Rectal smooth muscle tissue (tissue), 1 donor: ENCODE results near the gene SHISAL2A.
A peak's percentile ranks its signal among the peaks of the same experiment; 100 is the strongest.
"Not testable (repeated sequence)": the region's sequence is repeated elsewhere in the genome, so short reads cannot be mapped to it uniquely, and the experiment has no call there.

Source experiments
- H3K27ac ChIP-seq: one replicate; pipeline ENCODE4 v1.7.0; 2013; ENCODE audit warnings: low read depth, low read length, inconsistent platforms
- H3K27me3 ChIP-seq: one replicate; pipeline ENCODE4 v1.7.0; 2013; ENCODE audit warnings: low read length; ENCODE audit not compliant: control insufficient read depth, insufficient read depth
- H3K36me3 ChIP-seq: one replicate; pipeline ENCODE4 v1.7.0; 2013; ENCODE audit warnings: low read length; ENCODE audit not compliant: control insufficient read depth, insufficient read depth
- H3K4me1 ChIP-seq: one replicate; pipeline ENCODE4 v1.7.0; 2013; ENCODE audit warnings: low read length; ENCODE audit not compliant: control insufficient read depth, insufficient read depth
- H3K4me3 ChIP-seq: one replicate; pipeline ENCODE4 v1.7.0; 2013; ENCODE audit warnings: low read length
- H3K9ac ChIP-seq: one replicate; pipeline ENCODE4 v1.7.0; 2013; ENCODE audit warnings: low read length

Gene SHISAL2A

GRCh38 chr1:52683367-52683940, 50.5 kb downstream of the SHISAL2A start:
- Histone ChIP-seq H3K4me3 (no peak overlapping the region), H3K27me3 (no peaks in the 10 kb centered on the region), H3K9ac (no peak overlapping the region), H3K4me1 (no peaks in the 10 kb centered on the region), H3K27ac (no peak overlapping the region), H3K36me3 (peaks cover 10% of the 10 kb centered on the region)

DNA sequence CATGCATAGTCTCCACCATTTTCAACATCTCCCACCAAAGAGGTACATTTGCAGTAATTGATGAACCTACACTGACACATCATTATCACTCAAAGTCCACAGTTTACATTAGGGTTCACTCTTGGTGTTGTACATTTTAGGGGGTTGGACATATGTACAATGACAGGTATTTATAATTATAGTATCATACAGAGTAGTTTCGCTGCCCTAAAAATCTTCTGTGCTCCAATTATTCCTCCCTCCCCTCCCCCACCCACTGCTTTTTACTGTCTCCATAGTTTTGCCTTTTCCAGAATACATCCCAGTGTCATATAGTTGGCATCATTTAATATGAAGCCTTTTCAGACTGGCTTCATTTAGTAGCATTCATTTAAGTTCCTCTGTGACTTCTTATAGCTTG, 51.6 kb downstream of the SHISAL2A start:
- no peaks in the 10 kb centered on the region for H3K27me3 ChIP-seq
- H3K36me3 ChIP-seq, result peaks cover 10% of the 10 kb centered on the region
- no peak overlapping the region for H3K4me3 ChIP-seq
- H3K9ac ChIP-seq, result no peak overlapping the region
- no peak overlapping the region for H3K27ac ChIP-seq
- no peaks in the 10 kb centered on the region for H3K4me1 ChIP-seq

GRCh38 chr1:52686261-52686751, 53.3 kb downstream of the SHISAL2A start:
- not testable (repeated sequence) for H3K27me3 ChIP-seq, H3K9ac ChIP-seq, H3K4me3 ChIP-seq, H3K27ac ChIP-seq, H3K4me1 ChIP-seq
- peaks cover 10% of the 10 kb centered on the region for H3K36me3 ChIP-seq

GRCh38 chr1:52686830-52687229, 53.9 kb downstream of the SHISAL2A start:
- no peak overlapping the region for H3K27ac ChIP-seq
- no peaks in the 10 kb centered on the region for H3K4me1 ChIP-seq
- H3K36me3 ChIP-seq, result peaks cover 10% of the 10 kb centered on the region

DNA sequence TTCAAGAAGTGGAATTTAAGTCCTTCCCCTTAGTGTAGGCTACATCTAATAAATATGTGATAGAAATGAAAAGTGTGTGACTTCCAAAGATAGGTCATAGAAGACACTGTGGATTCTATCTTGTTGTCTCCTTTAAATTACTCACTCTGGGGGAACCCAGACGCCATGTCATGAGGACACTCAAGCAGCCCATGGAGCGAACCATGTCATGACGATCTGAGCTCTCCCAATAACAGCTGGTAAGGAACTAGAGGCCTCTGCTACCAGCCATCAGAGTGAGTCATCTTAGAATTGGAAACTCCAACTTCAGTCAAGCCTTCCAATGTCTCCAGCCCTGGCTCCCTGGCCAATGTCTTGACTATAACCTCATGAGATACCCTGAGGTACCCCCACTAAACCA, 58.9 kb downstream of the SHISAL2A start:
- H3K27me3 ChIP-seq, result no peaks in the 10 kb centered on the region
- H3K27ac ChIP-seq, result no peak overlapping the region
- peaks cover 15% of the 10 kb centered on the region for H3K36me3 ChIP-seq
- H3K4me1 ChIP-seq, result no peaks in the 10 kb centered on the region
- H3K4me3 ChIP-seq, result no peak overlapping the region
- H3K9ac ChIP-seq, result no peak overlapping the region

More at GRCh38 chr1:52686830-52687229, 53.9 kb downstream of the SHISAL2A start:
- Histone ChIP-seq H3K27me3 (no peaks in the 10 kb centered on the region), H3K4me3 (no peak overlapping the region), H3K9ac (no peak overlapping the region)

DNA sequence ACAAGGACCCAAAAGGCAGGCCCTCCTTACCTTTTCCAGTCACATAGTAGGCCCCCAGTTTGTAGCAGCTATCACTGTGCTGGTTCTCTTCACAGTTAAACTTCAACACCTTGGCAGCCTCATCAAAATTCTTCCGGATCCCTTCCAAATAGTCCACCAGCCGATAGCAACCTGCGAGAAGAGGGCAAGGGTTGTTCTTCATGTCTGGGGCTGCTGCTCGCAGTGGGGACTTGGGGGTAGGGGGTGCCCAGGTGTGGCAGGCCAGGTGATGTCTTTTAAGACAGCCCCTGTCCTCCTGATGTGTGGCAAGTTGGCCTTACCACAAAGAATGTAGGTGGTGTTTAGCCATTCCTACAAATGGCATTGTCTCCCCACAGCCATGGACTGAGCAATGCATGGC, 59.7 kb downstream of the SHISAL2A start:
- Histone ChIP-seq H3K36me3 (peaks cover 10% of the 10 kb centered on the region), H3K4me3 (no peak overlapping the region), H3K9ac (no peak overlapping the region), H3K27ac (no peak overlapping the region), H3K4me1 (no peaks in the 10 kb centered on the region), H3K27me3 (no peaks in the 10 kb centered on the region)

DNA sequence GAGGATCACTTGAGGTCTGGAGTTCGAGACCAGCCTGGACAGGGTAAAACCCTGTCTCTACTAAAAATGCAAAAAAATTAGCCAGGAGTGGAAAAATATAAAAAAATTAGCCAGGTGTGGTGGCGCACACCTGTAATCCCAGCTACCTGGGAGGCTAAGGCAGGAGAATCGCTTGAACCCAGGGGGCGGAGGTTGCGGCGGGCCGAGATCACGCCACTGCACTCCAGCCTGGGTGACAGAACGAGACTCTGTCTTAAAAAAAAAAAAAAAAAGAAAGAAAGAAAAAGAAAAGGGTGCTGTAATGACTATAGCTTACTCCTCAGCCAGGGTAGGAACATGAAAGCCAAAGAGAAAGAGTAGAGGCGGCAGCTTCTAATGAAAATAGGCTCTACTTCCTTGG, 60.4 kb downstream of the SHISAL2A start:
- not testable (repeated sequence) for H3K27me3 ChIP-seq, H3K36me3 ChIP-seq, H3K27ac ChIP-seq, H3K4me3 ChIP-seq, H3K4me1 ChIP-seq, H3K9ac ChIP-seq

DNA sequence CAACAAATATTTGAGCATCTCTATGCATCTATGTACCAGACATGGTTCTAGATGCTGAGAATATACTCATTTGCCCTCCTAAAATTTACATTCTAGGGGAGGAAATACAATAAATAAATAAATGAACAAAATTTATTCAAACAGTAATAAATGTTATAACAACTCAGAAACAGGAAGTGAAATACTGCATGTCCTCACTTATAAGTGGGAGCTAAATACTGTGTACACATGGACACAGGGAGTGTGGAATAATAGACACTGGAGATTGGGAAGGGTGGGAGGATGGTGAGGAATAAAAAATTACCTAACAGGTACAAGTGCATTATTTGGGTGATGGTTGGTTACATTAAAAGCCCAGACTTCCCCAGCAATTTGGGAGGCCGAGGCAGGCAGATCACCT, 60.9 kb downstream of the SHISAL2A start:
- no peak overlapping the region for H3K27ac ChIP-seq
- H3K4me1 ChIP-seq, result no peaks in the 10 kb centered on the region
- no peak overlapping the region for H3K9ac ChIP-seq
- H3K27me3 ChIP-seq, result no peaks in the 10 kb centered on the region
- no peak overlapping the region for H3K4me3 ChIP-seq
- peaks cover 7% of the 10 kb centered on the region for H3K36me3 ChIP-seq

- H3K36me3 ChIP-seq, result peaks cover 7% of the 10 kb centered on the region
- H3K9ac ChIP-seq, result no peak overlapping the region
- H3K4me1 ChIP-seq, result no peaks in the 10 kb centered on the region
- H3K27me3 ChIP-seq, result no peaks in the 10 kb centered on the region
- H3K4me3 ChIP-seq, result no peak overlapping the region
- H3K27ac ChIP-seq, result no peak overlapping the region
These were observed 62.7 kb downstream of the SHISAL2A start for GRCh38 chr1:52695627-52696026.

GRCh38 chr1:52697795-52698674, 65.1 kb downstream of the SHISAL2A start, which contains the start of gene COA7:
Gene COA7, minus strand, starts transcription at chr1:52698347. Its CDS starts 21 bp downstream, at chr1:52698326.
- H3K27ac ChIP-seq, result peak within 1 kb of the TSS; percentile 77
- H3K9ac ChIP-seq, result peak within 1 kb of the TSS; percentile 74
- no peaks in the 10 kb centered on the region for H3K36me3 ChIP-seq
- H3K4me3 ChIP-seq, result peak within 1 kb of the TSS; percentile 89
- H3K4me1 ChIP-seq, result no peaks in the 10 kb centered on the region
- no peaks in the 10 kb centered on the region for H3K27me3 ChIP-seq

DNA sequence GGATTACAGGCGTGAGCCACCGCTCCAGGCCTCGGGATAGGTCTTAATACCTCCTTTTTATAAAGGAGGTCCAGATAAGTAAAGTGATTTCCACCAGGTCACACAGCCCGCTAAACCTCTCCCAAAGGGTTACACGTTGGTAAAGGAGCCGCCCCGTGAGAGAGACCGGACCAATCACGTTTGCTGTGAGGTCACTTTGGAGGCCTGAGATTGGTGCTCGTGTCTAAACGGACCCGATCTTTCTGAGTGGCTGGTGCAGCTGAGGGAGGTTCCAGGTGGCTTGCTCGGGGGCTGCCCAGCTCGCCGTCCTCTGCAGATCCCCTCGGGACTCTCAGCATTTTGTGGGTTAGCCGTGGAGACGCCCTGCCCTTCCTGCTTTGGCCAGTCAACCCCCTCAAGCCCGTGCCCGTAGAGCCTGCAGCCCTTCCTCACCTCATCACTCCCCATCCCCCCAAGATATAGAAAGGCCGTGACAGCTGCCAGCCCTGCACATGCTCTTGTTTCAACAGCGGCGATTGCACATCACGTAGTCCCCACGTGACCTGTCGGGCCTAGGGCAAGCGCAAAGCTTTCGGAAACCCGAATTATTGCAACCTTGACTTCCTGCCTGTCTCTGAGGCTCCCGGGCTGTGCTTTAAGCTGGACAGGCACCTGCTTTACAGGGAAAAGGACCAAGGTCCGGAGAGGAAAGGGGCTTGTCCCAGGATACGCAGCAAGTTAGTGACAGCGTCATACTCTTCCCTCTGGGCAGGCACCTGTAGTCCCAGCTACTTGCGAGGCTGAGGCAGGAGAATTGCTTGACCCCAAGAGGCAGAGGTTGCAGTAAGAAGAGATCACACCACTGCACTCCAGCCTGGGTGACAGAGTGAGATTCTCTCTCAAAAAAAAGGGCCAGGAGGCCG, 70.2 kb downstream of the SHISAL2A start:
- H3K27me3 ChIP-seq, result no peaks in the 10 kb centered on the region
- no peaks in the 10 kb centered on the region for H3K36me3 ChIP-seq
- peak overlapping the region; percentile 86 for H3K4me3 ChIP-seq
- H3K4me1 ChIP-seq, result peaks cover 7% of the 10 kb centered on the region
- H3K9ac ChIP-seq, result peak overlapping the region; percentile 19
- H3K27ac ChIP-seq, result peak overlapping the region; percentile 75

DNA sequence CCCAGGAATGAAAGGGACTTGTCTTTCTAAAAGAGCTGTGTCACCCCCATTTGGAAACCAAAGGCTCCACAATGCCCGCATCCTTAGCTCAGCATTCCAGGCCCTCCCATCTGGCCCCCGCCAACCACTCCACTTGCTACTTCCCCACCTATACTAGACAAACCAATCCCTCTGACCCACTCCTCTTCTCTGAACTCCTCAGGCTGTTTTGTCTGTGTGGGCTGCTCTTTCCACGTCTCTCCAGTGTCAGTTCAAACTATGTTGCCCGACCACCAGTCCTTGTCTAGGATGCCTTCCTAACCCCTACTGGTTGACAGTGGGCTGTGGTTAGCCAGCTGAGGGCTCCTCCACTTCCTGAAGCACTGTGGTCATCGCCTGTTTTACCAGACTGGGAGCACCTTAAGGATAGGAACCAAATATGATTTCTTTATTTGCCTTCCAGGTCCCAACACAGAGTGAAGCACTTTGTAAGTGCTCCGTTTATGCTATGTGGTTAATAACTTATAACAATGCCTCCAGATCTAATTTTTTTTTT, 73.2 kb downstream of the SHISAL2A start:
- Histone ChIP-seq H3K4me3 (no peak overlapping the region), H3K27ac (no peak overlapping the region), H3K9ac (no peak overlapping the region), H3K4me1 (peaks cover 18% of the 10 kb centered on the region), H3K27me3 (no peaks in the 10 kb centered on the region), H3K36me3 (no peaks in the 10 kb centered on the region)
